Trophoblast cell (in vitro differentiated cells and primary cell): ENCODE measurements around the gene ZNF607.
A peak's percentile ranks its signal among the peaks of the same experiment; 100 is the strongest.

Source experiments
- DNase-seq, 2 donors: peaks; one replicate each; pipeline ENCODE4 v3.0.0-alpha.2; 2016
- H2AFZ ChIP-seq: 2 replicates; pipeline ENCODE4 v1.6.1; 2013; ENCODE audit warnings: low read length, moderate library complexity, mild to moderate bottlenecking; ENCODE audit not compliant: insufficient read depth, poor library complexity
- H2AK5ac ChIP-seq: 2 replicates; pipeline ENCODE4 v1.6.1; 2013; ENCODE audit warnings: mild to moderate bottlenecking, low read length
- H2BK120ac ChIP-seq: 2 replicates; pipeline ENCODE4 v1.6.1; 2013; ENCODE audit warnings: low read length, mild to moderate bottlenecking, moderate library complexity; ENCODE audit not compliant: insufficient read depth, poor library complexity
- H2BK12ac ChIP-seq: 2 replicates; pipeline ENCODE4 v1.6.1; 2013; ENCODE audit warnings: mild to moderate bottlenecking, low read length, moderate library complexity
- H2BK5ac ChIP-seq: 2 replicates; pipeline ENCODE4 v1.6.1; 2013; ENCODE audit warnings: low read length, low read depth, moderate library complexity, mild to moderate bottlenecking; ENCODE audit not compliant: poor library complexity
- H3K14ac ChIP-seq: 2 replicates; pipeline ENCODE4 v1.6.1; 2013; ENCODE audit warnings: mild to moderate bottlenecking, low read length
- H3K18ac ChIP-seq: 2 replicates; pipeline ENCODE4 v1.6.1; 2013; ENCODE audit warnings: mild to moderate bottlenecking, low read length
- H3K23ac ChIP-seq: 2 replicates; pipeline ENCODE4 v1.6.1; 2013; ENCODE audit warnings: low read length
- H3K27ac ChIP-seq: 2 replicates; pipeline ENCODE4 v1.5.1; 2013; ENCODE audit warnings: low read depth, mild to moderate bottlenecking, inconsistent platforms, low read length, moderate library complexity
- H3K27me3 ChIP-seq: 2 replicates; pipeline ENCODE4 v1.6.1; 2013; ENCODE audit warnings: inconsistent platforms, mild to moderate bottlenecking, low read length, moderate library complexity; ENCODE audit not compliant: insufficient read depth
- H3K36me3 ChIP-seq, 2 experiments: 1 replicate in 1 of 2; 2 replicates in 1 of 2; pipeline ENCODE4 v1.6.1; 2013; ENCODE audit warnings: low read length in 2 of 2, mild to moderate bottlenecking in 2 of 2, moderate library complexity in 1 of 2; ENCODE audit not compliant: insufficient read depth in 2 of 2, control insufficient read depth in 1 of 2
- H3K4ac ChIP-seq: 2 replicates; pipeline ENCODE4 v1.6.1; 2013; ENCODE audit warnings: low read depth, mild to moderate bottlenecking, low read length, moderate library complexity
- H3K4me1 ChIP-seq, 2 experiments: 1 replicate in 1 of 2; 2 replicates in 1 of 2; pipeline ENCODE4 v1.6.1; 2013; ENCODE audit warnings: low read length in 2 of 2, mild to moderate bottlenecking in 2 of 2, moderate library complexity in 1 of 2; ENCODE audit not compliant: insufficient read depth in 2 of 2, control insufficient read depth in 1 of 2
- H3K4me2 ChIP-seq: 2 replicates; pipeline ENCODE4 v1.6.1; 2013; ENCODE audit warnings: inconsistent platforms, mild to moderate bottlenecking, low read length, moderate library complexity
- H3K4me3 ChIP-seq: 2 replicates; pipeline ENCODE4 v1.5.1; 2013; ENCODE audit warnings: mild to moderate bottlenecking, low read depth, low read length, inconsistent platforms
- H3K79me1 ChIP-seq: one replicate; pipeline ENCODE4 v1.6.1; 2013; ENCODE audit warnings: low read length
- H3K79me2 ChIP-seq: 2 replicates; pipeline ENCODE4 v1.6.1; 2013; ENCODE audit warnings: low read length, mild to moderate bottlenecking; ENCODE audit not compliant: control insufficient read depth, insufficient read depth, poor library complexity
- H3K9ac ChIP-seq: 2 replicates; pipeline ENCODE4 v1.6.1; 2013; ENCODE audit warnings: mild to moderate bottlenecking, low read length
- H3K9me3 ChIP-seq: 2 replicates; pipeline ENCODE4 v1.6.1; 2013; ENCODE audit warnings: low read depth, mild to moderate bottlenecking, control low read depth, inconsistent platforms, low read length; ENCODE audit not compliant: insufficient read depth
- H4K12ac ChIP-seq: 2 replicates; pipeline ENCODE4 v1.6.1; 2013; ENCODE audit warnings: low read depth, mild to moderate bottlenecking, low read length, moderate library complexity
- H4K8ac ChIP-seq: 2 replicates; pipeline ENCODE4 v1.6.1; 2013; ENCODE audit warnings: low read depth, mild to moderate bottlenecking, low read length, moderate library complexity
- H4K91ac ChIP-seq: one replicate; pipeline ENCODE4 v1.6.1; 2013; ENCODE audit warnings: low read depth, mild to moderate bottlenecking, low read length, moderate library complexity
- WGBS: extraction: QIAGEN DNeasy Blood & Tissue Kit; methylation state at CpG from one replicate; pipeline ENCODE4 v1.1.7; 2013; ENCODE audit warnings: missing lambda C conversion rate; ENCODE audit not compliant: insufficient read length, insufficient coverage; ENCODE audit errors: extremely low coverage; 5-methylcytosine and 5-hydroxymethylcytosine counted together

ZNF607 gene

GRCh38 chr19:37706052-37706605 lies 13.4 kb downstream of the ZNF607 start:
- no peak overlapping the region for H4K8ac ChIP-seq
- no peak overlapping the region for H3K4me2 ChIP-seq
- no peaks in the 10 kb centered on the region for H3K79me1 ChIP-seq
- H2BK12ac ChIP-seq = no peak overlapping the region
- no peak overlapping the region for H3K4ac ChIP-seq
- no peak overlapping the region for H3K9ac ChIP-seq
- H2AK5ac ChIP-seq = no peak overlapping the region
- no peak overlapping the region for H2AFZ ChIP-seq
- no peaks in the 10 kb centered on the region for H3K27me3 ChIP-seq
- peaks cover 14 to 24% of the 10 kb centered on the region in 2 experiments for H3K36me3 ChIP-seq
- H3K23ac ChIP-seq = no peak overlapping the region
- H4K12ac ChIP-seq = no peak overlapping the region
- no peak overlapping the region for H3K4me3 ChIP-seq
- no CpG with 5 or more reads among the region's 7 CpGs for WGBS
- DNase-seq = no peak
- no peak overlapping the region for H2BK120ac ChIP-seq
- H3K27ac ChIP-seq = no peak overlapping the region
- H2BK5ac ChIP-seq = no peak overlapping the region
- no peaks in the 10 kb centered on the region for H3K79me2 ChIP-seq
- H3K9me3 ChIP-seq = peaks cover 2% of the 10 kb centered on the region
- no peak overlapping the region for H4K91ac ChIP-seq
- no peaks in the 10 kb centered on the region for H3K4me1 ChIP-seq
- no peak overlapping the region for H3K14ac ChIP-seq
- H3K18ac ChIP-seq = no peak overlapping the region

GRCh38 chr19:37699057-37699456 lies 20.5 kb downstream of the ZNF607 start:
- no CpG with 5 or more reads among the region's 5 CpGs for WGBS
- no peaks in the 10 kb centered on the region for H3K4me1 ChIP-seq
- H3K18ac ChIP-seq = no peak overlapping the region
- H3K9ac ChIP-seq = no peak overlapping the region
- no peak overlapping the region for H3K4me3 ChIP-seq
- peaks cover 11 to 18% of the 10 kb centered on the region in 2 experiments for H3K36me3 ChIP-seq
- H3K27me3 ChIP-seq = no peaks in the 10 kb centered on the region
- H3K4ac ChIP-seq = no peak overlapping the region
- H2BK5ac ChIP-seq = no peak overlapping the region
- no peak overlapping the region for H3K27ac ChIP-seq
- H3K9me3 ChIP-seq = peaks cover 10% of the 10 kb centered on the region
- no peak overlapping the region for H3K23ac ChIP-seq
- H3K4me2 ChIP-seq = no peak overlapping the region
- no peak overlapping the region for H2BK12ac ChIP-seq
- no peak overlapping the region for H4K12ac ChIP-seq
- H2AK5ac ChIP-seq = no peak overlapping the region
- no peaks in the 10 kb centered on the region for H3K79me2 ChIP-seq
- H3K79me1 ChIP-seq = no peaks in the 10 kb centered on the region
- DNase-seq = peak; percentile 21 to 50
- H2BK120ac ChIP-seq = no peak overlapping the region
- H4K8ac ChIP-seq = no peak overlapping the region
- H3K14ac ChIP-seq = no peak overlapping the region
- no peak overlapping the region for H2AFZ ChIP-seq
- no peak overlapping the region for H4K91ac ChIP-seq

GRCh38 chr19:37698216-37698615 lies 21.3 kb downstream of the ZNF607 start:
- no peak overlapping the region for H4K12ac ChIP-seq
- H2AFZ ChIP-seq = no peak overlapping the region
- WGBS = no CpG with 5 or more reads among the region's 6 CpGs
- H3K79me1 ChIP-seq = no peaks in the 10 kb centered on the region
- H3K27ac ChIP-seq = no peak overlapping the region
- H3K18ac ChIP-seq = no peak overlapping the region
- no peak overlapping the region for H3K4ac ChIP-seq
- H3K9me3 ChIP-seq = peaks cover 10% of the 10 kb centered on the region
- H2BK5ac ChIP-seq = no peak overlapping the region
- no peak overlapping the region for H3K9ac ChIP-seq
- H4K8ac ChIP-seq = no peak overlapping the region
- H3K23ac ChIP-seq = no peak overlapping the region
- no peaks in the 10 kb centered on the region for H3K4me1 ChIP-seq
- no peak overlapping the region for H2BK12ac ChIP-seq
- no peak overlapping the region for H3K4me3 ChIP-seq
- H4K91ac ChIP-seq = no peak overlapping the region
- H3K27me3 ChIP-seq = no peaks in the 10 kb centered on the region
- peak; percentile 78 to 90 for DNase-seq
- no peaks in the 10 kb centered on the region for H3K79me2 ChIP-seq
- H2AK5ac ChIP-seq = no peak overlapping the region
- H2BK120ac ChIP-seq = no peak overlapping the region
- H3K4me2 ChIP-seq = no peak overlapping the region
- no peak overlapping the region for H3K14ac ChIP-seq
- H3K36me3 ChIP-seq = peaks cover 10 to 17% of the 10 kb centered on the region in 2 experiments

GRCh38 chr19:37695144-37695899 lies 24.2 kb downstream of the ZNF607 start:
- WGBS = no CpG with 5 or more reads among the region's 3 CpGs
- H4K91ac ChIP-seq = no peak overlapping the region

More at GRCh38 chr19:37695144-37695899, 24.2 kb downstream of the ZNF607 start:
- no peak overlapping the region for H3K23ac ChIP-seq
- H4K12ac ChIP-seq = no peak overlapping the region
- no peaks in the 10 kb centered on the region for H3K4me1 ChIP-seq
- no peaks in the 10 kb centered on the region for H3K27me3 ChIP-seq
- DNase-seq = no peak
- no peak overlapping the region for H2AFZ ChIP-seq
- H3K9ac ChIP-seq = no peak overlapping the region
- H3K4me3 ChIP-seq = no peak overlapping the region
- no peak overlapping the region for H4K8ac ChIP-seq
- H2AK5ac ChIP-seq = no peak overlapping the region
- H3K14ac ChIP-seq = no peak overlapping the region
- H2BK12ac ChIP-seq = no peak overlapping the region
- H2BK5ac ChIP-seq = no peak overlapping the region
- H3K79me2 ChIP-seq = peaks cover 3% of the 10 kb centered on the region
- H3K9me3 ChIP-seq = peaks cover 8% of the 10 kb centered on the region
- H3K4ac ChIP-seq = no peak overlapping the region
- H3K36me3 ChIP-seq = peaks cover 7 to 14% of the 10 kb centered on the region in 2 experiments
- H3K27ac ChIP-seq = no peak overlapping the region
- H3K79me1 ChIP-seq = no peaks in the 10 kb centered on the region
- no peak overlapping the region for H3K4me2 ChIP-seq
- no peak overlapping the region for H2BK120ac ChIP-seq
- H3K18ac ChIP-seq = no peak overlapping the region
